GM10266 (cell line): Measurements from ENCODE around the gene ZDHHC11.

Source experiments
- DNase-seq: peaks from one replicate; pipeline ENCODE4 v3.0.0; 2012; ENCODE audit errors: extremely low spot score
- TF ChIP-seq, protein P1 (sequence below): IDR thresholded peaks from 2 replicates; pipeline ENCODE4 v1.5.1; 2012; ENCODE audit warnings: mild to moderate bottlenecking, low read depth; ENCODE audit not compliant: control insufficient read depth, insufficient read depth; ENCODE audit errors: missing control alignments

ZDHHC11 gene

DNA sequence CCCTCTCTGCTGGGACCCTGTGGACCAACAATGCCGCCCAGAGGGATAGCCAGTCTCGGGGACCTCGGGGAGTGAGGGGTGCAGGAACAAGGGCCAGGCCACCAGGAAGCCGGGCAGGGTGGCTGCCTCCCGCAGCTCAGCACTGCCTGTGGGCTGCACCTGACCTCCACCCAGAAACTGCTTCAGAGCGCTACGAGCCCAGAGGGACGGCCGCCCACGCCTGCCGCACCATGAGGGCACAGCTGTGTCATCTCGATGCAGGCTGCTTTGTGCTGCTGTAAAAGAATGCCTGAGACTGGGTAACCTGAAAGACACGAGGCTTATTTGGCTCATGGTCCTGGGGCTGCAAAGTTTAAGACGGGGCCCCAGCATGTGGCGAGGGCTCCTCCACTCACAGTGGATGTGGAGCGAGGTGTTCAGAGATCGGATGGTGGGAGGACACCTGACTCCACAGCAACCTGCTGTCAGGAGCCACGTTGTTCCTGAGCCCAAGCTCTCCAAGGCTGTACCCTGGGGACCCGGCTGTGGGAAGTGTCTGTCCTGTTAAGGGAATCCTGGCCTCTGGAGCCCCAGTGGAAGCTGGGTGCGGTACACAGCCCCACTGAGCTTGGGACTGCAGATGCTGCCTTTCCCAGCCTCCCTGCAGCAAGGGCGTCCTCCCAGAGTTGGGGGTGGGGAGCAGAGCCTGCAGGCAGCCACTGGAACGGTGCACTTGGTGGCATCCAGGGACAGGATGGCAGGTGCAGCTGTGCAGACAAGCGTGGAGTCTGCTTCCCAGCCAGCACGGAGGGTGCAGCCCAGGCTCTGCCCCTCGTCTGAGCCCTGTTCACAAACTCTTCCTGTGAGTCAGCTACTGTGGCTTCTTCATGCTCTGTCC lies 11.8 kb upstream of the ZDHHC11 start:
- TF ChIP-seq, protein P1, sequence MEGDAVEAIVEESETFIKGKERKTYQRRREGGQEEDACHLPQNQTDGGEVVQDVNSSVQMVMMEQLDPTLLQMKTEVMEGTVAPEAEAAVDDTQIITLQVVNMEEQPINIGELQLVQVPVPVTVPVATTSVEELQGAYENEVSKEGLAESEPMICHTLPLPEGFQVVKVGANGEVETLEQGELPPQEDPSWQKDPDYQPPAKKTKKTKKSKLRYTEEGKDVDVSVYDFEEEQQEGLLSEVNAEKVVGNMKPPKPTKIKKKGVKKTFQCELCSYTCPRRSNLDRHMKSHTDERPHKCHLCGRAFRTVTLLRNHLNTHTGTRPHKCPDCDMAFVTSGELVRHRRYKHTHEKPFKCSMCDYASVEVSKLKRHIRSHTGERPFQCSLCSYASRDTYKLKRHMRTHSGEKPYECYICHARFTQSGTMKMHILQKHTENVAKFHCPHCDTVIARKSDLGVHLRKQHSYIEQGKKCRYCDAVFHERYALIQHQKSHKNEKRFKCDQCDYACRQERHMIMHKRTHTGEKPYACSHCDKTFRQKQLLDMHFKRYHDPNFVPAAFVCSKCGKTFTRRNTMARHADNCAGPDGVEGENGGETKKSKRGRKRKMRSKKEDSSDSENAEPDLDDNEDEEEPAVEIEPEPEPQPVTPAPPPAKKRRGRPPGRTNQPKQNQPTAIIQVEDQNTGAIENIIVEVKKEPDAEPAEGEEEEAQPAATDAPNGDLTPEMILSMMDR = no peak
- no peak for DNase-seq

DNA sequence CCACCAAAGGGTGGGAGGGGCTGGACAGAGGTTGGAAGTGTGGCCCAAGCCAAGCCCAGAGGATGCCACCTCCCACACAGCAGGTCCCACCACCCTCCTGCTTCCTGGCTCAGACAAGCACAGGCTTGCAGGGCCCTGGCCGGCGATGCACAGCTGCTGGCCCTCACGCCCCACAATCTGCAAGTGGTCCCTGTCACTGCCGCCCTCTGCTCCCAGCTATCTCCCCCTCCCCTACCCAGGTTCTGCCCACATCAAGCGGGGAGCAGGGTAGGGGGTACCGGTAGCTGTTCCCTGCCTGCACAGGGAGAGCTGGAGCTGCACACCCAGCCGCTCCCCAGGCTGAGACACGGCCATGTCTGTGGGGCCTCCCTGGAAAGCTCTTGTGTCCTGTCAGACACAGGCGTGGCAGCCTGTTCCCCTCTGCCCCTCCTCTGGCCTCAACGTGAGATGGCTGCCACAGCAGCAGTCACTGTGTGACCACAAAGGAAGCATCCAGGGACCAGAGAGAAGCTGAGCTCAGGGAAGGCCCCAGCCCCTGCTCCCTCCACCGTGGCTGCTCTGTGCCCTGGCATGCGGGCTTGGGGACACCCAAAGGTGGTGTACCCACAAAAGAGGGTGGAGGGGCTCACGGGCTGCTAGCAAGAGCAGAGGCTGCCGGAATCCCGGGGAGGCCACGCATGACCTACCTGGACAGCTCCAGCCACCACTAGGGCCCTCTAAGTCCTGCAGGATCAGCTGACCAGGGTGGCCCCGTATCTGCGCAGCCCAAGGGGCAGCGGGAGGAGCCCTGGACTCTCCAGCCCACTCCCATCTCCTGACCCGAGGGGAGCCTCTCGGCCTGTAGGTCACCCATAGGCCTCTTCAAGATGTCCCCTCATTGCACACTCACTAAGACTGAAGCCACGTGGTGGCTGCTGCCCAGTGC lies 10.9 kb upstream of the ZDHHC11 start:
- DNase-seq = no peak
- TF ChIP-seq, protein P1 = no peak

DNA sequence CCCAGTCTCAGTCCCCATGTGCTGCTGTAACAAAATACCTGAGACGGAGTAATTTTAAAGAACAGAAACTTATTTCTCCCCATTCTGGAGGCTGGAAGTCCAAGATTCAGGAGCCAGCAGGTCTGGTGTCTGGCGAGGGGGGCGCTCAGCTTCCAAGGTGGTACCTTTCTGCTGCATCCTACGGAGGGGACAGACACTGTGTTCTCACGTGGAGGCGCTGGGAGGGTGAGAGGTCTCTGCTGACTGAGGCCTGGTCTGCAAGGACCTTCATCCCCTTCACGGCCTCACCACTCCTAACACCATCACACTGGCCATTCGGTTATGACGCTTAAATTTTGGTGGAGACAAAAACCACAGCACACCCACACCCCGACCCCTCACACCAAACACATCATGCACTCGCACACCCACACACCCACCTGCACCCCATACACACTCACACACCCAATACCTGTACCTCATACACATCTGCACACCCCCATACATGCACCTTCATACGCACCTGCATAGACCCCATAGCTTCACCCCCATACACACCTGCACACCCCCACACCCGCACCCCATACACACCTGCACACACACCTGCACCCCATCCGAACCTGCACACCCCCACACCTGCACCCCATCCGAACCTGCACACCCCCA lies 9.8 kb upstream of the ZDHHC11 start:
- no peak for DNase-seq
- TF ChIP-seq, protein P1 = no peak

DNA sequence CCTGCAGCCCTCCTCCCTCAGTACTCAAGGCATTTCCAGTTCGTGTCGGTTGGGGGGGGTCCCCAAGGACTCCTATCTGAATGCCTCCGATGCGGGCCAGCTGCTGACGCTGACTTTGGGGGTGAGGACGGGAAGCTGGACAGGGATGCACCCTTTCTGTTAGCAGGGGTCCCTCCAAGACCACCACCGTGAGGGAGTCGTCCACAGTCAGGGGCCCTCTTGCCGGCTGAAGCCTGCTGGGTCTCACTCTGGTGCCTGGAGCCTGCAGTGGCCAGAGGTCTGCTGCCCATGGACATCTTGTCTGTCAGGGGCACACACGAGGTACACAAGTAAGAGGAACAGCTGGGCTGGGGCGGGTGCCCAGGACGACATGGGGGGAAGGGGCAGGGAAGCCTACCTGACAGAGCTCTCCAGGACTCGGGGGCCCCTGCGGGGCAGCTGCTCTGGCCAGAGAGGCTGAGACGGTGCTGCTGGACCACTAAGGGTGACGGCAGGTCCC lies 9.1 kb upstream of the ZDHHC11 start:
- TF ChIP-seq, protein P1 = no peak
- DNase-seq = no peak

DNA sequence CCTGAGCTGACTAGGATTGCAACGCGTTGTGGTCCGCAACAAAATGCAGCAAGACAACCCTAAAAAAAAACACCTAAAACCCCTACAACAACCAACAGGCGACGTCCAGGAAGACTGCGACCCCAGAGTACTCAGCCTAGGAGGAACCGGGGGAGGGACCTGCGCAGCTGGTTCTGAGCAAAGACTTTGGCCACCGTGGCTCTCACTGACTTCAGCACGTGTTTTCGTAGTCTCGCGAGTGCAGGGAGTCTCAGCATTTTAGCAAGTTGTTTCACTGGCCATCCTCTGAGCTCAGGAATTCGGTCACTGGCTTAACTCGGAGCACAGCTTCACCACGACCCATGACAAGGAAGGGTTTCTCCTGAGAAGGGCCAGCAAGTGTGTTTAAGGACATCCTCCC lies 8.6 kb upstream of the ZDHHC11 start:
- no peak for DNase-seq
- TF ChIP-seq, protein P1 = no peak

DNA sequence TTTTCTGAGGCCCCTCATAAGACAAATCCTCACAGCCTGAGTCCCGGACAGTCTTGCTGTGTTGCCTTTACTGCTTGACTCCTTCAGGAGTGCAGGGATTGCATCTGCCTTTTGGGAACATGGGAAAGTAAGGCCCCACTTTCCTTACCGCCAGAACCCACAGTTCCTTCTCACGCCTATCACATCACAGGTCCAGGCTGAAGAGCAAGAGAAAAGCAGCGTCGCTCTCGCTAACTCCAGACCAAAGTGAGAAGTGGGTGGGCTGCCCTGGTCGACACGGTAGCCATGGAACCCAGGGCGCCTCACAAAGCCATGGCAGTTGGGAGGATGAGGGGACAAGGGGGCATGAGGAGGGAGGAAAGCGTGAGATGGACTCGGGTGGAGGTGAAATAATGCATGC lies 7.9 kb upstream of the ZDHHC11 start:
- no peak for DNase-seq
- TF ChIP-seq, protein P1 = no peak
